Esophagus squamous epithelium (tissue), 5 donors: Measurements from ENCODE around the gene GPC5. TPM values are rescaled to one million over a fixed set of nuclear protein-coding genes. Genes with fewer than 3 reads are reported as not detected.
"Not testable (repeated sequence)": the region's sequence is repeated elsewhere in the genome, so short reads cannot be mapped to it uniquely, and the experiment has no call there.

Source experiments
- DNase-seq: peaks from one replicate; lab custom pipeline; 2025; lab: John Stamatoyannopoulos, UW
- H3K27ac ChIP-seq, 4 donors: fragments of 200-600 bp; sonication (generic); one replicate each; pipeline ENCODE4 v1.5.1; 2016 to 2019; ENCODE audit warnings: mild to moderate bottlenecking in 1 of 4
- H3K27me3 ChIP-seq, 4 donors: fragments of 200-600 bp; sonication (generic); 1 replicate in 3 of 4; 2 replicates in 1 of 4; pipeline versions ENCODE4 v1.5.1 to v1.6.0; 2017 to 2021; ENCODE audit warnings: antibody characterized with exemption in 1 of 4
- H3K36me3 ChIP-seq, 3 donors: fragments of 200-600 bp; sonication (generic); one replicate each; pipeline ENCODE4 v1.5.1; 2016 to 2019
- H3K4me1 ChIP-seq, 3 donors: fragments of 200-600 bp; sonication (generic); one replicate each; pipeline ENCODE4 v1.5.1; 2017 to 2019
- H3K4me3 ChIP-seq, 4 donors: fragments of 200-600 bp; sonication (generic); 1 replicate in 3 of 4; 2 replicates in 1 of 4; pipeline ENCODE4 v1.5.1; 2016 to 2019; ENCODE audit warnings: mild to moderate bottlenecking in 2 of 4, moderate library complexity in 1 of 4
- H3K9me3 ChIP-seq, 3 donors: fragments of 200-600 bp; sonication (generic); one replicate each; pipeline ENCODE4 v1.5.1; 2016 to 2019
- CTCF ChIP-seq, 6 experiments: fragments of 450-650 bp in 4 of 6; fragments of 200-600 bp in 2 of 6; sonication (generic) in 2 of 6; IDR thresholded peaks; one replicate each; pipeline ENCODE4 v1.5.1; 2016 to 2019; ENCODE audit warnings: antibody characterized with exemption in 6 of 6, mild to moderate bottlenecking in 4 of 6, moderate library complexity in 4 of 6
- POLR2A ChIP-seq, 4 donors: fragments of 450-650 bp; IDR thresholded peaks; one replicate each; pipeline ENCODE4 v1.6.1; 2017; ENCODE audit warnings: antibody characterized with exemption in 4 of 4, mild to moderate bottlenecking in 4 of 4, moderate library complexity in 3 of 4
- WGBS, 2 donors: methylation state at CpG; one replicate each; pipeline ENCODE4 v1.1.5; 2018; 5-methylcytosine and 5-hydroxymethylcytosine counted together
- intact Hi-C: fragments of 100-400 bp; cut with DNase I; formaldehyde crosslinking; loops from one replicate; pipeline ENCODE4 v1.15.0; 2022
- total RNA-seq, 4 donors: library from RNA; depleted of rRNA; stranded (reverse); fragments of >200 nt; gene quantifications; one replicate each; pipeline ENCODE4 v1.1.0, GENCODE V29; 2016
- donor health status: DM: yes; HTN: yes; CAD: no.

GPC5 gene
- total RNA-seq, 4 donors from 2014 or later = not detected

GRCh38 chr13:91778123-91778522, 379.7 kb downstream of the GPC5 start:
- intact Hi-C loops = no loop called here
- Histone ChIP-seq H3K4me3 (no peak overlapping the region), H3K4me1 (no peaks in the 10 kb centered on the region), H3K27ac (no peak overlapping the region), H3K27me3 (no peaks in the 10 kb centered on the region), H3K36me3 (no peaks in the 10 kb centered on the region), H3K9me3 (no peaks in the 10 kb centered on the region)
- 78 to 84% methylated on average over 4 of the region's 4 CpGs for WGBS, 2 donors
- no peak for DNase-seq
- no peak for TF ChIP-seq CTCF (IDR thresholded peaks at IDR 0.05)
- TF ChIP-seq POLR2A (IDR thresholded peaks at IDR 0.05) = no peak

- not testable (repeated sequence) for DNase-seq, H3K4me1 ChIP-seq
These were observed 383.7 kb downstream of the GPC5 start for GRCh38 chr13:91781982-91782691.

GRCh38 chr13:91785431-91786119, 387.2 kb downstream of the GPC5 start:
- no peak overlapping the region for H3K4me3 ChIP-seq
- DNase-seq = no peak
- no peaks in the 10 kb centered on the region for H3K9me3 ChIP-seq
- 62 to 68% methylated on average over 5 of the region's 5 CpGs for WGBS, 2 donors
- no peaks in the 10 kb centered on the region for H3K27me3 ChIP-seq
- H3K27ac ChIP-seq = no peak overlapping the region
- TF ChIP-seq CTCF (IDR thresholded peaks at IDR 0.05) = no peak
- TF ChIP-seq POLR2A (IDR thresholded peaks at IDR 0.05) = no peak
- H3K4me1 ChIP-seq = no peaks in the 10 kb centered on the region
- intact Hi-C loops = no loop called here
- no peaks in the 10 kb centered on the region for H3K36me3 ChIP-seq

More at GRCh38 chr13:91781982-91782691, 383.7 kb downstream of the GPC5 start:
- intact Hi-C loops, H3K27me3 ChIP-seq, H3K27ac ChIP-seq, H3K36me3 ChIP-seq, H3K9me3 ChIP-seq, H3K4me3 ChIP-seq: not testable (repeated sequence)
- WGBS, 2 donors = 46 to 55% methylated on average over 7 of the region's 7 CpGs

- WGBS, 2 donors = 69 to 71% methylated on average over 1 of the region's 1 CpG
- intact Hi-C loops = no loop called here
- no peak for DNase-seq
- no peaks in the 10 kb centered on the region for H3K4me1 ChIP-seq
- no peaks in the 10 kb centered on the region for H3K9me3 ChIP-seq
- H3K27ac ChIP-seq = no peak overlapping the region
- no peak overlapping the region for H3K4me3 ChIP-seq
- no peaks in the 10 kb centered on the region for H3K27me3 ChIP-seq
- TF ChIP-seq CTCF (IDR thresholded peaks at IDR 0.05) (no peak), POLR2A (IDR thresholded peaks at IDR 0.05) (no peak)
- no peaks in the 10 kb centered on the region for H3K36me3 ChIP-seq
These were observed 393.6 kb downstream of the GPC5 start for GRCh38 chr13:91792054-91792453.

- H3K27ac ChIP-seq = no peak overlapping the region
- H3K4me3 ChIP-seq = no peak overlapping the region
- 33 to 44% methylated on average over 11 of the region's 11 CpGs for WGBS, 2 donors
- intact Hi-C loops = no loop called here
- DNase-seq = no peak
- H3K9me3 ChIP-seq = no peaks in the 10 kb centered on the region
- no peaks in the 10 kb centered on the region for H3K4me1 ChIP-seq
- TF ChIP-seq POLR2A (IDR thresholded peaks at IDR 0.05) (no peak), CTCF (IDR thresholded peaks at IDR 0.05) (no peak)
- no peaks in the 10 kb centered on the region for H3K27me3 ChIP-seq
- no peaks in the 10 kb centered on the region for H3K36me3 ChIP-seq
These were observed 399.1 kb downstream of the GPC5 start for GRCh38 chr13:91797567-91797966.

- DNase-seq, intact Hi-C loops, H3K36me3 ChIP-seq, H3K27ac ChIP-seq, H3K4me3 ChIP-seq, H3K27me3 ChIP-seq, H3K9me3 ChIP-seq, H3K4me1 ChIP-seq: not testable (repeated sequence)
- 63 to 88% methylated on average over 3 of the region's 3 CpGs for WGBS, 2 donors
These were observed 399.9 kb downstream of the GPC5 start for GRCh38 chr13:91798338-91798737.

GRCh38 chr13:91801772-91802171, 403.4 kb downstream of the GPC5 start:
- H3K27ac ChIP-seq, H3K27me3 ChIP-seq, H3K36me3 ChIP-seq, H3K4me1 ChIP-seq, H3K9me3 ChIP-seq, DNase-seq, H3K4me3 ChIP-seq, intact Hi-C loops: not testable (repeated sequence)
- 73 to 74% methylated on average over 3 of the region's 3 CpGs for WGBS, 2 donors
